NCI-H1417 (cell line): ENCODE results near the gene BABAM2.
"Not testable (repeated sequence)": the region's sequence is repeated elsewhere in the genome, so short reads cannot be mapped to it uniquely, and the experiment has no call there.

Experiments used
- DNase-seq, 3 experiments: peaks; one replicate each; lab custom pipeline; 2025; lab: John Stamatoyannopoulos, UW

BABAM2 gene

GRCh38 chr2:28314968-28315367 is 424.4 kb downstream of the BABAM2 start:
- no peak for DNase-seq

- no peak for DNase-seq
Measured at GRCh38 chr2:28316546-28317335, 426.2 kb downstream of the BABAM2 start.

GRCh38 chr2:28317390-28317789 is 426.9 kb downstream of the BABAM2 start:
- DNase-seq = no peak

- DNase-seq = no peak
Measured at GRCh38 chr2:28318023-28318422, 427.5 kb downstream of the BABAM2 start.

GRCh38 chr2:28318462-28319117 is 428.1 kb downstream of the BABAM2 start:
- DNase-seq = no peak

- no peak for DNase-seq
Measured at GRCh38 chr2:28319118-28320008, 428.8 kb downstream of the BABAM2 start.

- no peak for DNase-seq
Measured at GRCh38 chr2:28320009-28320365, 429.5 kb downstream of the BABAM2 start.

- no peak for DNase-seq
Measured at GRCh38 chr2:28320371-28320770, 429.8 kb downstream of the BABAM2 start.

GRCh38 chr2:28321426-28321825 is 430.9 kb downstream of the BABAM2 start:
- DNase-seq = no peak

- no peak for DNase-seq
Measured at GRCh38 chr2:28322051-28322450, 431.5 kb downstream of the BABAM2 start.

- DNase-seq = no peak
Measured at GRCh38 chr2:28322456-28322855, 431.9 kb downstream of the BABAM2 start.

- DNase-seq = no peak
Measured at GRCh38 chr2:28322981-28323396, 432.5 kb downstream of the BABAM2 start.

- peak in 1 of 3 experiments; percentile 45 for DNase-seq
Measured at GRCh38 chr2:28325173-28325566, 434.6 kb downstream of the BABAM2 start.

GRCh38 chr2:28325567-28326468 is 435.3 kb downstream of the BABAM2 start:
- peak in 2 of 3 experiments; percentile 68 to 75 for DNase-seq

GRCh38 chr2:28326469-28326805 is 435.9 kb downstream of the BABAM2 start:
- peak in 2 of 3 experiments; percentile 68 to 75 for DNase-seq

GRCh38 chr2:28326881-28327505 is 436.5 kb downstream of the BABAM2 start:
- no peak for DNase-seq

GRCh38 chr2:28327581-28327955 is 437.0 kb downstream of the BABAM2 start:
- DNase-seq = no peak

GRCh38 chr2:28327956-28328922 is 437.7 kb downstream of the BABAM2 start:
- DNase-seq = peak in 1 of 3 experiments; percentile 8

GRCh38 chr2:28329184-28329583 is 438.7 kb downstream of the BABAM2 start:
- no peak for DNase-seq

- not testable (repeated sequence) for DNase-seq
Measured at GRCh38 chr2:28330722-28331121, 440.2 kb downstream of the BABAM2 start.
